Stimulated activated CD4-positive, alpha-beta T cell treated with anti-CD3 and anti-CD28 coated beads, Interleukin-15, amount 100 ng/mL, for 48 hours (primary cell): ENCODE data around the gene GCHFR.

ENCODE experiments used
- DNase-seq, 2 donors: peaks; one replicate each; pipeline ENCODE4 v3.0.0-alpha.2; 2020; ENCODE audit warnings: low read depth in 2 of 2

GCHFR gene

GRCh38 chr15:40763801-40764628 is at the start of gene GCHFR:
Gene GCHFR, plus strand, starts transcription at chr15:40764068. Its CDS starts 113 bp downstream, at chr15:40764181.
- DNase-seq, result peak; percentile 52 to 60

- DNase-seq, result no peak
Observed at GRCh38 chr15:40714144-40714543, 49.7 kb upstream of the GCHFR start.

GRCh38 chr15:40716165-40716564 is 47.7 kb upstream of the GCHFR start:
- DNase-seq, result no peak

- no peak for DNase-seq
Observed at GRCh38 chr15:40721701-40722100, 42.2 kb upstream of the GCHFR start.

- no peak for DNase-seq
Observed at GRCh38 chr15:40722354-40722753, 41.5 kb upstream of the GCHFR start.

- DNase-seq, result no peak
Observed at GRCh38 chr15:40722934-40723333, 40.9 kb upstream of the GCHFR start.

GRCh38 chr15:40723919-40724318 is 39.9 kb upstream of the GCHFR start:
- no peak for DNase-seq

GRCh38 chr15:40731034-40731433 is 32.8 kb upstream of the GCHFR start:
- DNase-seq, result no peak

GRCh38 chr15:40736575-40736974 is 27.3 kb upstream of the GCHFR start:
- no peak for DNase-seq

- no peak for DNase-seq
Observed at GRCh38 chr15:40737048-40737447, 26.8 kb upstream of the GCHFR start.

- DNase-seq, result no peak
Observed at GRCh38 chr15:40739047-40739446, 24.8 kb upstream of the GCHFR start.

- no peak for DNase-seq
Observed at GRCh38 chr15:40739854-40740253, 24.0 kb upstream of the GCHFR start.

- no peak for DNase-seq
Observed at GRCh38 chr15:40743485-40743901, 20.4 kb upstream of the GCHFR start.

- DNase-seq, result peak in 1 of 2 donors; percentile 59
Observed at GRCh38 chr15:40743921-40744814, 19.7 kb upstream of the GCHFR start.

GRCh38 chr15:40744815-40745152 is 19.1 kb upstream of the GCHFR start:
- no peak for DNase-seq

- no peak for DNase-seq
Observed at GRCh38 chr15:40746916-40747418, 16.9 kb upstream of the GCHFR start.

GRCh38 chr15:40747685-40748631 is 15.9 kb upstream of the GCHFR start:
- no peak for DNase-seq

- no peak for DNase-seq
Observed at GRCh38 chr15:40749151-40749630, 14.7 kb upstream of the GCHFR start.

- DNase-seq, result no peak
Observed at GRCh38 chr15:40750885-40751284, 13.0 kb upstream of the GCHFR start.

GRCh38 chr15:40751745-40752144 is 12.1 kb upstream of the GCHFR start:
- DNase-seq, result no peak

- DNase-seq, result no peak
Observed at GRCh38 chr15:40754574-40754882, 9.3 kb upstream of the GCHFR start.
